ENCODE data around the gene PLEKHJ1. TPM values are rescaled to one million over a fixed set of nuclear protein-coding genes. Genes with fewer than 3 reads are reported as not detected.

The PLEKHJ1 gene
- total and polyA plus RNA-seq, 2 of the 13 experiments (the other 11 are each of a cell fraction or from before 2014, with no cell fraction given), result 70.5 to 130 TPM

- TF ChIP-seq SAFB2 (CRISPR knock-in tag; IDR thresholded peaks at IDR 0.05; ENCODE audit: borderline replicate concordance, low read depth), result no peak
- no peak for TF ChIP-seq ZNF574 (CRISPR knock-in tag; IDR thresholded peaks at IDR 0.05)
- TF ChIP-seq BATF2 (CRISPR knock-in tag; IDR thresholded peaks at IDR 0.05), result no peak
- TF ChIP-seq PHF20 (CRISPR knock-in tag; IDR thresholded peaks at IDR 0.05), result no peak
- TF ChIP-seq NFKBIZ (CRISPR knock-in tag; IDR thresholded peaks at IDR 0.05), result no peak
- TF ChIP-seq SRF (IDR thresholded peaks at IDR 0.05; ENCODE audit: low read depth, low read length), result no peak
- 0 out of 2 replicates have a peak, but pooled peaks have one; percentile 30 for TF ChIP-seq ZBTB7B (CRISPR knock-in tag; IDR thresholded peaks at IDR 0.05)
- no peak for TF ChIP-seq CHCHD3 (CRISPR knock-in tag; IDR thresholded peaks at IDR 0.05)
- TF ChIP-seq FOXK1 (CRISPR knock-in tag; IDR thresholded peaks at IDR 0.05; ENCODE audit: borderline replicate concordance, low read depth), result no peak
- TF ChIP-seq KLF9 (CRISPR knock-in tag; IDR thresholded peaks at IDR 0.05; ENCODE audit: low read depth), result no peak
- TF ChIP-seq HDAC6 (IDR thresholded peaks at IDR 0.05; ENCODE audit: low read depth, low read length), result no peak
- TF ChIP-seq ZNF703 (CRISPR knock-in tag; IDR thresholded peaks at IDR 0.05; ENCODE audit: borderline replicate concordance), result no peak
- TF ChIP-seq ZSCAN9 (CRISPR knock-in tag; IDR thresholded peaks at IDR 0.05; ENCODE audit: borderline replicate concordance), result no peak
- no peak for TF ChIP-seq AKAP8 (CRISPR knock-in tag; IDR thresholded peaks at IDR 0.05)
- TF ChIP-seq HMG20A (CRISPR knock-in tag; IDR thresholded peaks at IDR 0.05; ENCODE audit: borderline replicate concordance), result no peak
- TF ChIP-seq GATAD2A (CRISPR knock-in tag; IDR thresholded peaks at IDR 0.05), result no peak
- TF ChIP-seq ZNF10 (CRISPR knock-in tag; IDR thresholded peaks at IDR 0.05; ENCODE audit: borderline replicate concordance, low read depth), result no peak
- TF ChIP-seq ZNF614 (CRISPR knock-in tag; IDR thresholded peaks at IDR 0.05; ENCODE audit: borderline replicate concordance), result no peak
- no peak for TF ChIP-seq SOX5 (CRISPR knock-in tag; IDR thresholded peaks at IDR 0.05; ENCODE audit: borderline replicate concordance)
- no peak for TF ChIP-seq ZNF17 (CRISPR knock-in tag; IDR thresholded peaks at IDR 0.05)
- no peak for TF ChIP-seq SCMH1 (CRISPR knock-in tag; IDR thresholded peaks at IDR 0.05; ENCODE audit: borderline replicate concordance)
- TF ChIP-seq ZNF577 (CRISPR knock-in tag; IDR thresholded peaks at IDR 0.05; ENCODE audit: borderline replicate concordance, low read depth), result no peak
- TF ChIP-seq ARNT2 (CRISPR knock-in tag; IDR thresholded peaks at IDR 0.05; ENCODE audit: low read depth), result no peak
- no peak for TF ChIP-seq ZNF713 (CRISPR knock-in tag; IDR thresholded peaks at IDR 0.05)
- TF ChIP-seq SNAPC2 (CRISPR knock-in tag; IDR thresholded peaks at IDR 0.05), result no peak
Observed at GRCh38 chr19:2282062-2282861, 46.1 kb upstream of the PLEKHJ1 start, which contains the start of gene PEAK3 (continued).
